ENCODE data around the gene CHTF8. TPM values are rescaled to one million over a fixed set of nuclear protein-coding genes. Genes with fewer than 3 reads are reported as not detected.

The CHTF8 gene
- total RNA-seq, 1 donor from 2014 or later, result 35.5 TPM

DNA sequence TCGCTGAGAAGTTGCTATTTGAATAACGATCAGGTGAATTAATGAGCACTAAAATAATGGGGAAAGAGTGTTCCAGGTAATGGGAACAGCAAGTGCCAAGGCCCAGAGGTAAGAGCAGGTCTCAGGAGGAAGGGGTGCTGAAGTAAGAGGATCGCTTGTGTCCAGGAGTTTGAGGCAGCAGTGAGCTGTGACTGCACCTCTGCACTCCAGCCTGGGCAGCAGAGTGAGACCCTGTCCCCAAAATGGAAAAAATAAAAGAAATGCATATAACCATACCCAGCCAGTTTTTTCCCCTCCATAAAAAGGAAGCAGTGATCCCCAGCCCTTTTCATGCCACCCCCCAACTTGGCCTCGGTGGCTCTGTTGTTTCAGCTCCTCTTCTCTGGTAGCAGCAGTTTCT, 43.7 kb downstream of the CHTF8 start:
- no peak for DNase-seq (ENCODE audit: low read depth)

DNA sequence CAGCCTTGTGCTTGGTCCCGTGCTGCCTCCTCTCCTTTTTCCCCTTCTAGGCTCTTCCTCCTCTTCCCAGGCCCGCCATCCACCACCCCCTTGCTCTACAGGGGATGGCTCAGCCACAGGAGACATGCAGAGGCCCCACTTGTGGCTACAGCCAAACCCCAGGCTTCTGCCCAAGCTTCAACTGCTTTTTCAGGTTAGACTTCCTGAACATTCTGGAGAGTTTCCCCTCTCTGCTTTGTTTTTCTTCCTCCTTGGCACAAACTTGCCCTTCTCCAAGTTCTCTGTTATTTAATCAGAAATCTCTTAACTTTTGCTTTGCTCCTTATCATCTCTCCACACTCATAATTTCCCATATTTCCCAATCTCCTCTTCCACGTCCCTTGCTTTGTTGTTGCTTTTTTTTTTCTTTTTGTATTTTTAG, 45.2 kb downstream of the CHTF8 start:
- DNase-seq (ENCODE audit: low read depth), result no peak

DNA sequence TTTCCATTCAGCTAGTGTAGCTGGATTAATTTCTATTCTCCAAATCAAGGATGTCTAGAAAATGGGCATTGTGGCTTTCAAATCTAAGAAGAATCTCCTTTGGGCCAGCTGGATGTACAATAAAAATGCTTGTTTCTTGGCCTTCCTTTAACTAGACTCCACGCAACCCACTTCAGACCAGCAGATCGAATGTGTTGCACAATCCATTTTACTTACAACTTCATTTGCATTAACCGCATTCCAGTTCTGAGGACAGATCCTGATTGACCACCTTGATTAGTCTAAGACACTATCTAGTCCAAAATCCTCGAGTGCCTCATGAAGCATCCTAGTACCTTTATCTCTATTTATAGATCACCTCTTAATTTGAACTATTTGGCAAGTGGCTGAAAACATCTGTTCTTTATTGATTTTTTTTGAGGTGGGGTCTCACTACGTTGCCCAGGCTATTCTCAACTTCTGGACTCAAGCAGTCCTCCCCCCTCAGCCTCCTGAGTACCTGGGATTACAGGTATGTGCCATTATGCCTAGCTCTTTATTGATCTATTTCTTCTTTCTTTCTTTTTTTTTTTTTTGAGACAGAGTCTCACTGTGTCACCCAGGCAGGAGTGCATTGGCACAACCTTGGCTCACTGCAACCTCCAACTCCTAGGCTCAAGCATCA, 47.2 kb downstream of the CHTF8 start:
- DNase-seq (ENCODE audit: low read depth), result no peak

DNA sequence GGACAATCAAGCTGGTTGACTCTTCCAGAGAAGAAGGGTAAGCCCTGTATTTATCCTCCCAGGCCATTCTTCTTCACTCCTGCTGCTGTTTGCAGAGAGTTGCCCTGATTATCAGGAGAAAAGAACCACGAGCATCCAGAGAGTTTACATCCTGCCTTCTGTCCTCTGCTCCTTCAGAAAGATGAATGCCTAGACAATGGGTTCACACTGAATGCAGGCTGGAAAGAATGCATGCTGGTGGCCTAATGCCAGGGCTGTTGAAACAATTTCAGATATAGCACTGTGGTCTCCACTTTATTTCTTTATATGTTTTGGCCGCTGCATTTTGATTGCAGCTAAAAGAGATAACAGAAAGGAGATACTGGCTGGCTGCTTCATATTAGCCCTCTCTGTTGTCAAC, 48.1 kb downstream of the CHTF8 start:
- DNase-seq (ENCODE audit: low read depth), result no peak

DNA sequence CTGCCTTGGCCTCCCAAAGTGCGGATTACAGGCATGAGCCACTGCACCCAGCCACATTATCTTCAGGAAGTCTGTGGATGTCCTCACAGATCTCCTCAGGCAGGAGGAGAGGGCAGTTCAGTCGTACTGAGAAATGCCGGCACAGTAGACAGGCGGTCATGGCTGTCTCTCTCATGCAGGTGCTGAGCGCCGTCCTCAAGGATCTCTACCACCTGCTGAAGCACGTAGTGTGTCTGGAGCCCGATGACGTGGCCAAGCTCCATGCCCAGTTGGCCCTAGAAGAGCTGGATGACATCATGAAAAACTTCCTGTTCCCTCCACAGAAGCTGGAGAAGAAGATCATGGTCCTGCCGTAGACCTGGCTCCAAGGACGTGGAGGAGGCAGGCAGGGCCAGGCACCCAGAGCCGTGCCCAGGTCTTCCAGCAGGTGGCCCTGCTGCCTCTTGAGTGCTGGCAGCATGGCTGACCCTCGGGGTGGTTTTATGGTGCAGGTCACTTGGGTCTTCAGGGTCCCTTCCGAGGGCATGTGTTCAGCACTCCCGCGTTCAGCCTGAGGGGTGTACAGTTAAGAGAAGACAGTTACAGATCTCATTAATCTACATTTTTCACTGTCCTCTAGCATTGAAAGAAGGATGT, 49.0 kb downstream of the CHTF8 start:
- DNase-seq (ENCODE audit: low read depth), result no peak

DNA sequence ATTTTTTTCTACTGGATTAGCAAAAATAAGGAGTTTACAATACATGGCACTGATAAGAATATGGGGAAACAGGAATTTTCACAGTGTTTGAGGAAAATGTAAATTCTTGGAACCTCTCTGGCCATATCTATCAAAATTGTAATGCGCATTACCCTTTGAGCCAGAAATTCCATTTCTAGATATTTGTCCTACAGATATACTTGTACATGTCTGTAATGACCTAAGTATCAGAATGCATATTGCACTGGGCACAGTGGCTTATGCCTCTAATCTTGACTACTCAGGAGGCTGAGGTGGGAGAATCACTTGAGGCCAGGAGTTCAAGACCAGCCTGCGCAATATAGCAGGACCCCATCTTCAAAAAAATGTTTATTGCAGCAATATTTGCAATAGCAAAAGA, 52.7 kb downstream of the CHTF8 start:
- DNase-seq (ENCODE audit: low read depth), result no peak

DNA sequence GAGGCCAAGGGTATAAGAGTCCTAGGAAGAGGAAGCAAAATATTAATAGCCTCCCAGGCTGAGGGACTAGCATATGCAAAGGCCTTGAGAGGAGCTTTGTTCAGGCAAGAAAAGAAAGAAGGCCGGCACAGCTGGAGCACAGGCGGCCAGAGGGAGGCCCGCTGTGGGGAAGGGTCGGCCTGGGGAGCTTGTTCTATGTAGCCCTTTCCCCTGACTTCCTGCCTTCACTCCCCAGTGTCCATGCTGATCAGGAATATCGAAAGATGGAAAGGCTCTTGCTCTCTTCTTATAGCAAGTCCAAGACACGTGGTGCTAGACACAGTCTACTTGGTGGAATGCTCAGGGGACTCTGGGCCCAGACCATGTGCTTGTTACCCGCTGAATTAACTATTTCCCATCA, 54.3 kb downstream of the CHTF8 start:
- no peak for DNase-seq (ENCODE audit: low read depth)

DNA sequence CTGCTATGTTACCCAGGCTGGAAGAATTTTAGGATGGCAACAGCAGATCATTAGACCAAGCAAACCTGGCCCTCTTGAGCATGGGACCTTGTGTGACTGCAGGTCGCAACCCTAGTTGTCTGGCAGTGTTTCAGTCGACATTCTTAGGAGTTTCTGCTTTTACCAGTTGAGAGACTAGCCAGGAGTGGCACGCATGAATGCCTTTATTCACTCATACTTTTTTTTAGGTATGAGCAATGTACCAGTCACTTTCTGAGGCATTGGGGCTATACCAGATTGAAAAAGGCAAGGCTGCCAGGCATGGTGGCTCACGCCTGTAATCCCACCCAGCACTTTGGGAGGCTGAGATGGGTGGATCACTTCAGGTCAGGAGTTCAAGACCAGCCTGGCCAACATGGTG, 55.1 kb downstream of the CHTF8 start:
- peak; percentile 57 for DNase-seq (ENCODE audit: low read depth)

DNA sequence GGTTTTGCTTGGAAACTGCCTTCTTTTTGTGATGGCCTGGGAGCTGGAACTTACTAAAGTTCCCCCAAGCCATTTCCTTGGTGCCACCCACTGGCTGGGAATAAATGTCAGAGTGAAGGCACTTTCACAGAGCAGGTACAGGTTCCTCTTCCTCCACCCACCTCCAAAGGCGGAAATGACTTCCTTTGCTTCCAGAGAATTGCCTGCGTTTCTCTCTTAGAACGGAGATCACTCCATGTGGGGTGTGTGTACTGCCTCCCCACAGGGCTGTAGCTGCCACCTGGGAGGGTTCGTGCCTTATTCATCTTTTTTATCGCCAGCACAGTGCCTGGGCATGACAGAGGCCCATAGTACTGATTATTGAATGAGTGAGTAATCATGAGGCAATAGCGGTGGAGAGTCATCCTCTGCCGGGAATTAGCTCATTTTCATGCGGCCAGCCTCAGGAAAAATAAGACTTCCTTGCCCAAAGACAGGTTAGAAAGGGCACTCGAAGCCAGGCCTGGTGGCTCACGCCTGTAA, 59.1 kb downstream of the CHTF8 start:
- DNase-seq (ENCODE audit: low read depth), result peak; percentile 31

DNA sequence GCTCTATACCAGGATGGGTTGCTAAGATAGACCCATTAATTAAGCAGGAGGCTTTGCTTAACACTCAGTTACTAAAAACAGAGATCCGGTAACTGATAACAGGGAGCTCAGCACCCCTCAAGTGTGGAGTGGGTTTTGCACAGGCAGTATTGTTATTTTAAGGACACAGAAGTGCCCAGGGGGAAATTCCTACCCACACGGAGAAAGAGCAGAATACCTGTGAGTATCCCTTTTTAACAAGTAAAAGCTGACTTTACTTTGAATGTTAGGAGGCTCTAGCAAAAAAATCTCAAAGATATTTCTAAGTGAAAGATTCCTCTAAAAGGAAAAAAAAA, 59.8 kb downstream of the CHTF8 start:
- DNase-seq (ENCODE audit: low read depth), result no peak

DNA sequence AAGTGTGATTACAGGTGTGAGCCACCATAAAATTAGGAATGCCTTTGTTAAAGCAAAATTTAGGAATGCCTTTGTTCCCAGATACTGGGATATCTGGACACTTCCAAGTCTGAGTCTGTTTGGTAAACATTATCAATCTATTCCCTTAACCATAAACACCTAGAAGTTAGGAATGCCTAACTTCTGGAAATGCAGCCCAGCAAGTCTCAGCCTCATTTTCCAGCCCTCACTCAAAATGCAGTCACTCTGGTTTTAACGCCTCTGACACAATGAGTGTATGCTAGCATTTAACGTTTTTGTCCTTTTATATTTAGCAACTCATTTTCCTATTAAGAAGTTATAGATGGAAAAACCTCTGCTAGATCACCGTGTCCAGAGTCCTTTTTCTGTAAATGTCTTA, 61.4 kb downstream of the CHTF8 start:
- DNase-seq (ENCODE audit: low read depth), result no peak

DNA sequence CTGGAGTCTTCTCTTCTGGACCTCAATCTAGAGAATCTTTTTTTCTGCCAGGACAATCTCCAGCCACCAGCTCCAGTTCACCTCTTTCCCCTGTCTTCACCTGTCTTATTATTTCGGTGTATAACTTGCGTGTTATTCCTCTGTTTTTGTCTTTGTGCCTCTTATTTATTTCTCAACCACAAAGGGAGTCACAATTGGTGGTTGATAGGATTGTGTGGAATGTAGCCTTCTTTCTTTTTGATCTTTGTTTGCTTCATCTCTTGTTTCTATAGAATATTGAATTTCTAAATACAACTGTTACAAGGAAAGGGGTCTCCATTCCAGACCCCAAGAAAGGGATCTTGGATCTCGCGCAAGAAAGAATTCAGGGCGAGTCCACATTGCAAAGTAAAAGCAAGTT, 62.9 kb downstream of the CHTF8 start:
- no peak for DNase-seq (ENCODE audit: low read depth)

Other genes starting within 250 kb of the CHTF8 start
- 0.08 TPM in 1 of 2 replicates, not detected in the other for gene HAS3, start 26.9 kb downstream of the CHTF8 start, total RNA-seq
- gene UTP4, start 61 bp upstream of the CHTF8 start, total RNA-seq, result 16.1 and 18.1 TPM in 2 replicates
- gene SNTB2, start 54.6 kb upstream of the CHTF8 start, total RNA-seq, result 21.3 and 28.9 TPM in 2 replicates
- 32.8 and 33.7 TPM in 2 replicates for gene VPS4A, start 178.8 kb upstream of the CHTF8 start, total RNA-seq
- gene PDF, start 198.0 kb upstream of the CHTF8 start, total RNA-seq, result 34.2 and 53.8 TPM in 2 replicates
- 55.0 and 68.6 TPM in 2 replicates for gene COG8, start 207.0 kb upstream of the CHTF8 start, total RNA-seq
- 20.5 and 22.9 TPM in 2 replicates for gene NIP7, start 207.2 kb upstream of the CHTF8 start, total RNA-seq
- gene TMED6, start 219.2 kb upstream of the CHTF8 start, total RNA-seq, result 0.36 TPM in 1 of 2 replicates, not detected in the other